Activated CD8-positive, alpha-beta T cell treated with anti-CD3 and anti-CD28 coated beads for 36 hours (primary cell): ENCODE data around the gene LIMD2. TPM values are rescaled to one million over a fixed set of nuclear protein-coding genes. Genes with fewer than 3 reads are reported as not detected.
A peak's percentile ranks its signal among the peaks of the same experiment; 100 is the strongest.

Experiments
- ATAC-seq: fragments of 200-7000 bp; cut with Tn5 transposase; one replicate; pipeline ENCODE4 v1.10.0; 2021; ENCODE audit warnings: mild to moderate bottlenecking, moderate library complexity
- CTCF ChIA-PET: fragments of 350-600 bp; sonication (Branson Sonifier 250); formaldehyde crosslinking; loops from one replicate; lab custom pipeline; 2021; ENCODE audit warnings: antibody characterized with exemption; lab: Charles Lee
- POLR2A ChIA-PET: fragments of 350-600 bp; sonication (Branson Sonifier 250); formaldehyde crosslinking; loops from one replicate; lab custom pipeline; 2021; ENCODE audit warnings: antibody characterized with exemption; lab: Charles Lee
- DNase-seq: peaks from one replicate; pipeline ENCODE4 v3.0.0-alpha.2; 2020
- H3K27ac Mint-ChIP-seq: one replicate; pipeline ENCODE4 v1.8.0; 2021; ENCODE audit warnings: mild to moderate bottlenecking, mixed read lengths
- H3K27me3 Mint-ChIP-seq: one replicate; pipeline ENCODE4 v1.8.0; 2021; ENCODE audit warnings: mixed read lengths
- H3K36me3 Mint-ChIP-seq: one replicate; pipeline ENCODE4 v1.8.0; 2021; ENCODE audit warnings: low read depth, mixed read lengths
- H3K4me1 Mint-ChIP-seq: one replicate; pipeline ENCODE4 v1.8.0; 2021; ENCODE audit warnings: low read depth, mixed read lengths
- H3K4me3 Mint-ChIP-seq: one replicate; pipeline ENCODE4 v1.8.0; 2021; ENCODE audit warnings: mild to moderate bottlenecking, moderate library complexity, mixed read lengths
- H3K9me3 Mint-ChIP-seq: one replicate; pipeline ENCODE4 v1.8.0; 2021; ENCODE audit warnings: mixed read lengths
- intact Hi-C: fragments of 100-400 bp; cut with micrococcal nuclease; formaldehyde crosslinking; loops from one replicate; pipeline ENCODE4 v1.10.0; 2022
- total RNA-seq, 2 experiments: library from RNA; stranded (reverse); gene quantifications; one replicate each; pipeline ENCODE4 v1.2.3, GENCODE V29; 2021
- TF ChIP-seq, protein P1 (sequence below): fragments of 200-600 bp; IDR thresholded peaks from one replicate; pipeline ENCODE4 v1.8.0; 2022; ENCODE audit warnings: antibody characterized with exemption, mild to moderate bottlenecking

Gene LIMD2
- total RNA-seq, 2 experiments from 2014 or later, result 143 to 145 TPM

- ChIA-PET CTCF (interaction anchor here (0.8 to 2.9 kb wide), 4 partner anchors 8 to 277 kb away, joined by 3 to 16 read pairs (median 4); partner anchors contain the start of gene MAP3K3), POLR2A (interaction anchor here (0.6 to 11.3 kb wide), 12 partner anchors 7 to 318 kb away, joined by 3 to 96 read pairs (median 4); partner anchors contain the start of genes CCDC47, DDX42, ICAM2 and MAP3K3)
- H3K27ac Mint-ChIP-seq, result peak overlapping the region; percentile 99
- H3K9me3 Mint-ChIP-seq, result no peaks in the 10 kb centered on the region
- H3K4me3 Mint-ChIP-seq, result peak overlapping the region; percentile 92
- H3K4me1 Mint-ChIP-seq, result peaks cover 57% of the 10 kb centered on the region
- DNase-seq (no peak), ATAC-seq (no peak)
- H3K36me3 Mint-ChIP-seq, result peaks cover 44% of the 10 kb centered on the region
- TF ChIP-seq, protein P1, sequence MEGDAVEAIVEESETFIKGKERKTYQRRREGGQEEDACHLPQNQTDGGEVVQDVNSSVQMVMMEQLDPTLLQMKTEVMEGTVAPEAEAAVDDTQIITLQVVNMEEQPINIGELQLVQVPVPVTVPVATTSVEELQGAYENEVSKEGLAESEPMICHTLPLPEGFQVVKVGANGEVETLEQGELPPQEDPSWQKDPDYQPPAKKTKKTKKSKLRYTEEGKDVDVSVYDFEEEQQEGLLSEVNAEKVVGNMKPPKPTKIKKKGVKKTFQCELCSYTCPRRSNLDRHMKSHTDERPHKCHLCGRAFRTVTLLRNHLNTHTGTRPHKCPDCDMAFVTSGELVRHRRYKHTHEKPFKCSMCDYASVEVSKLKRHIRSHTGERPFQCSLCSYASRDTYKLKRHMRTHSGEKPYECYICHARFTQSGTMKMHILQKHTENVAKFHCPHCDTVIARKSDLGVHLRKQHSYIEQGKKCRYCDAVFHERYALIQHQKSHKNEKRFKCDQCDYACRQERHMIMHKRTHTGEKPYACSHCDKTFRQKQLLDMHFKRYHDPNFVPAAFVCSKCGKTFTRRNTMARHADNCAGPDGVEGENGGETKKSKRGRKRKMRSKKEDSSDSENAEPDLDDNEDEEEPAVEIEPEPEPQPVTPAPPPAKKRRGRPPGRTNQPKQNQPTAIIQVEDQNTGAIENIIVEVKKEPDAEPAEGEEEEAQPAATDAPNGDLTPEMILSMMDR, result no peak
- intact Hi-C loops, result no loop called here
- H3K27me3 Mint-ChIP-seq, result no peaks in the 10 kb centered on the region
Measured at GRCh38 chr17:63702721-63703015, 2.7 kb upstream of the LIMD2 start.

- TF ChIP-seq, protein P1, result no peak
- H3K9me3 Mint-ChIP-seq, result no peaks in the 10 kb centered on the region
- CTCF ChIA-PET, result interaction anchor here (0.8 to 2.9 kb wide), 6 partner anchors 9 to 277 kb away, joined by 3 to 16 read pairs (median 5); partner anchors contain the start of gene MAP3K3
- no peaks in the 10 kb centered on the region for H3K27me3 Mint-ChIP-seq
- peak; percentile 92 for DNase-seq
- H3K4me3 Mint-ChIP-seq, result peak overlapping the region; percentile 92
- H3K4me1 Mint-ChIP-seq, result peaks cover 59% of the 10 kb centered on the region
- H3K36me3 Mint-ChIP-seq, result peaks cover 44% of the 10 kb centered on the region
- ATAC-seq, result peak; percentile 25
- POLR2A ChIA-PET, result interaction anchor here (0.6 to 11.3 kb wide), 20 partner anchors 8 to 803 kb away, joined by 3 to 96 read pairs (median 4); partner anchors contain the start of genes CCDC47, DDX42, ICAM2 and MAP3K3
- H3K27ac Mint-ChIP-seq, result peak overlapping the region; percentile 99
- intact Hi-C loops, result no loop called here
Measured at GRCh38 chr17:63701868-63702720, 2.2 kb upstream of the LIMD2 start.

- ATAC-seq (no peak), DNase-seq (no peak)
- Mint-ChIP-seq H3K27ac (peak overlapping the region; percentile 99), H3K4me1 (peaks cover 59% of the 10 kb centered on the region), H3K27me3 (no peaks in the 10 kb centered on the region), H3K9me3 (no peaks in the 10 kb centered on the region), H3K4me3 (peak overlapping the region; percentile 92), H3K36me3 (peaks cover 49% of the 10 kb centered on the region)
- intact Hi-C loops, result no loop called here
- ChIA-PET POLR2A (interaction anchor here (0.7 to 11.3 kb wide), 23 partner anchors 9 to 805 kb away, joined by 3 to 96 read pairs (median 4); partner anchors contain the start of genes CCDC47, CEP95, DDX42 and DDX5), CTCF (interaction anchor here (1.0 to 2.9 kb wide), 6 partner anchors 9 to 276 kb away, joined by 3 to 16 read pairs (median 6); partner anchors contain the start of gene MAP3K3)
- TF ChIP-seq, protein P1, result no peak
Measured at GRCh38 chr17:63701456-63701820, 1.5 kb upstream of the LIMD2 start.

- Mint-ChIP-seq H3K9me3 (no peaks in the 10 kb centered on the region), H3K27me3 (no peaks in the 10 kb centered on the region), H3K4me3 (peak overlapping the region; percentile 92), H3K36me3 (peaks cover 50% of the 10 kb centered on the region), H3K4me1 (peaks cover 58% of the 10 kb centered on the region), H3K27ac (peak overlapping the region; percentile 99)
- DNase-seq (peak; percentile 69), ATAC-seq (peak; percentile 1)
- intact Hi-C loops, result no loop called here
- ChIA-PET CTCF (interaction anchor here (1.0 to 2.9 kb wide), 5 partner anchors 10 to 275 kb away, joined by 4 to 16 read pairs (median 6); partner anchors contain the start of gene MAP3K3), POLR2A (interaction anchor here (0.6 to 11.3 kb wide), 25 partner anchors 9 to 806 kb away, joined by 3 to 96 read pairs (median 4); partner anchors contain the start of genes CCDC47, CEP95, DDX42 and DDX5)
- TF ChIP-seq, protein P1, result no peak
Measured at GRCh38 chr17:63700528-63701455, 867 bp upstream of the LIMD2 start.
